HG03025 (cell line): ENCODE measurements around the gene BPHL.
"Not testable (repeated sequence)": the region's sequence is repeated elsewhere in the genome, so short reads cannot be mapped to it uniquely, and the experiment has no call there.

Source experiments
- ATAC-seq: cut with Tn5 transposase; IDR thresholded peaks from one replicate; pipeline ENCODE4 v1.9.1; 2021; ENCODE audit warnings: mild to moderate bottlenecking, moderate library complexity; ENCODE audit not compliant: unreplicated experiment, low FRiP score

BPHL gene

GRCh38 chr6:3151691-3152090 is 33.2 kb downstream of the BPHL start:
- no peak for ATAC-seq

- ATAC-seq: no peak
Measured at GRCh38 chr6:3152689-3153088, 34.2 kb downstream of the BPHL start.

GRCh38 chr6:3155416-3155815 is 36.9 kb downstream of the BPHL start:
- ATAC-seq: not testable (repeated sequence)

GRCh38 chr6:3156184-3157130 is 37.9 kb downstream of the BPHL start:
- not testable (repeated sequence) for ATAC-seq

GRCh38 chr6:3157131-3157933 is 38.8 kb downstream of the BPHL start, which contains the start of gene TUBB2A:
Gene TUBB2A, minus strand, starts transcription at chr6:3157544. Its CDS starts 81 bp downstream, at chr6:3157463.
- ATAC-seq: peak; percentile 62

GRCh38 chr6:3159805-3160781 is 41.6 kb downstream of the BPHL start:
- ATAC-seq: no peak

- ATAC-seq: no peak
Measured at GRCh38 chr6:3162067-3162497, 43.6 kb downstream of the BPHL start.

GRCh38 chr6:3162565-3163247 is 44.2 kb downstream of the BPHL start:
- ATAC-seq: peak; percentile 59

GRCh38 chr6:3163248-3163594 is 44.7 kb downstream of the BPHL start:
- ATAC-seq: peak; percentile 23

- ATAC-seq: no peak
Measured at GRCh38 chr6:3164388-3164787, 45.9 kb downstream of the BPHL start.

GRCh38 chr6:3165631-3166534 is 47.4 kb downstream of the BPHL start:
- no peak for ATAC-seq

GRCh38 chr6:3166535-3167225 is 48.2 kb downstream of the BPHL start:
- ATAC-seq: not testable (repeated sequence)

GRCh38 chr6:3168046-3168445 is 49.5 kb downstream of the BPHL start:
- ATAC-seq: not testable (repeated sequence)

GRCh38 chr6:3170676-3171075 is 52.2 kb downstream of the BPHL start:
- ATAC-seq: not testable (repeated sequence)

GRCh38 chr6:3171313-3172175 is 53.0 kb downstream of the BPHL start:
- ATAC-seq: not testable (repeated sequence)

- not testable (repeated sequence) for ATAC-seq
Measured at GRCh38 chr6:3172789-3173188, 54.3 kb downstream of the BPHL start.

GRCh38 chr6:3173636-3174089 is 55.2 kb downstream of the BPHL start:
- ATAC-seq: not testable (repeated sequence)
